GM06990 (cell line): ENCODE measurements around the gene LRRC7.

Experiments
- DNase-seq: peaks from one replicate; pipeline ENCODE4 v3.0.0-alpha.2; 2011; ENCODE audit not compliant: insufficient read length; ENCODE audit errors: extremely low read depth
- H3K27me3 ChIP-seq: replicated peaks from 2 replicates; pipeline ENCODE4 v1.6.0; 2011; ENCODE audit warnings: low read length; ENCODE audit not compliant: control insufficient read depth, insufficient read depth
- H3K36me3 ChIP-seq: 2 replicates; pipeline ENCODE4 v1.5.1; 2011; ENCODE audit warnings: low read length; ENCODE audit not compliant: control insufficient read depth, insufficient read depth
- H3K4me3 ChIP-seq: replicated peaks from 2 replicates; pipeline ENCODE4 v1.5.1; 2011; ENCODE audit warnings: low read depth, mild to moderate bottlenecking, control low read depth, low read length
- CTCF ChIP-seq: IDR thresholded peaks from 2 replicates; pipeline ENCODE4 v1.5.1; 2011; ENCODE audit warnings: low read length, control low read depth, mild to moderate bottlenecking, inconsistent platforms; ENCODE audit not compliant: insufficient read depth, poor library complexity, severe bottlenecking

The LRRC7 gene

GRCh38 chr1:69693921-69694675 is 126.4 kb downstream of the LRRC7 start:
- DNase-seq: no peak
- no peak for TF ChIP-seq CTCF
- no peaks in the 10 kb centered on the region for H3K27me3 ChIP-seq
- H3K4me3 ChIP-seq: no peak overlapping the region
- H3K36me3 ChIP-seq: no peaks in the 10 kb centered on the region

- Histone ChIP-seq H3K4me3 (no peak overlapping the region), H3K36me3 (no peaks in the 10 kb centered on the region), H3K27me3 (no peaks in the 10 kb centered on the region)
- TF ChIP-seq CTCF: no peak
- no peak for DNase-seq
These were observed 129.6 kb downstream of the LRRC7 start for GRCh38 chr1:69697340-69697739.

- H3K27me3 ChIP-seq: no peaks in the 10 kb centered on the region
- peak; percentile 53 for TF ChIP-seq CTCF
- no peak for DNase-seq
- H3K36me3 ChIP-seq: no peaks in the 10 kb centered on the region
- H3K4me3 ChIP-seq: no peak overlapping the region
These were observed 133.0 kb downstream of the LRRC7 start for GRCh38 chr1:69700770-69701169.

GRCh38 chr1:69702085-69702484 is 134.4 kb downstream of the LRRC7 start:
- DNase-seq: no peak
- TF ChIP-seq CTCF: no peak
- no peaks in the 10 kb centered on the region for H3K36me3 ChIP-seq
- no peaks in the 10 kb centered on the region for H3K27me3 ChIP-seq
- no peak overlapping the region for H3K4me3 ChIP-seq

GRCh38 chr1:69706473-69706872 is 138.8 kb downstream of the LRRC7 start:
- no peak for DNase-seq
- Histone ChIP-seq H3K4me3 (no peak overlapping the region), H3K36me3 (no peaks in the 10 kb centered on the region), H3K27me3 (no peaks in the 10 kb centered on the region)
- no peak for TF ChIP-seq CTCF

- Histone ChIP-seq H3K27me3 (no peaks in the 10 kb centered on the region), H3K4me3 (no peak overlapping the region), H3K36me3 (no peaks in the 10 kb centered on the region)
- no peak for TF ChIP-seq CTCF
- DNase-seq: no peak
These were observed 139.4 kb downstream of the LRRC7 start for GRCh38 chr1:69707103-69707502.
